Measurements from ENCODE around the gene TBX5.

DNA sequence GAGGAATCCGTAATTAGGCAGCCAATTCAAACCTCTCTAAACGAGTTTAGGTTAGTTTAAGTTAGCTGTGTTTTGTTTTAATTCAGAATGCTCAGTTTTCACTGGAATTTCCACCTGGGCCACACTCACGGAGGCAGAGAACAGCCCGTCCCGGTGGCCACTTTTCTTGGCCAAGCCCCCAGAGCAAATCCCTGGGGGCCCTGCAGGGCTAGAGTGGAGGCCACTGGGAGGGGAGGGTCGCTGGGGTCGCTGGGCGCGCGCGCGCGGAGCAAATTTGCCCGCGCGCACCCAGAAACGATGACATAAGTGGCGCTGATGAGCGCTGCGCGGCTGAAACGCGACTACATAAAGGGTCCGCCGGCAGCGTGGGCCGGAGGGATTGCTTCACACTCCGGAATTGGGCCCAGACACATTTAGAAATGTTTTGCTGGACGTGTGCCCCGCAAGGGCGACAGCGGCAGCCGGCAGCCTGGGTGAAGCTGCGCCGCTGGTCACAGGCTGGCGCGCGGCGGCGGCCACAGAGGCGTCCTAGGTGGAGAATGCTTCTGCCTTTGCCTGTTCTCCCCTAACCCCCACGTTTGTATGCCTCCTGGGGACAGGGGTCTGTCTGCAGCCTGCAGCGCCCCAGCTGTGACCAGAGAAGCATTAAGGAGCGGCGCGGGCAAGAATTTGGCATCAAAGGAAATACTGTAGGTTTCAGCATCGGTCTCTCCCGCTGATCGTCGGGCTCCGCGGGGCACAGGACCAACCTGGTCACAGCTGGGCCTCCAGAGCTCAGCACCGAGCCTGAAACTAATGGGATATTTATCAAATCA is 37.9 kb upstream of the TBX5 start:
- no peak for TF ChIP-seq POLR2AphosphoS5 (IDR thresholded peaks at IDR 0.05; ENCODE audit: borderline replicate concordance, low read depth, low read length)
- no peak for TF ChIP-seq EZH2 (IDR thresholded peaks at IDR 0.05)
